Measurements from ENCODE around the gene BNC2.

The BNC2 gene

DNA sequence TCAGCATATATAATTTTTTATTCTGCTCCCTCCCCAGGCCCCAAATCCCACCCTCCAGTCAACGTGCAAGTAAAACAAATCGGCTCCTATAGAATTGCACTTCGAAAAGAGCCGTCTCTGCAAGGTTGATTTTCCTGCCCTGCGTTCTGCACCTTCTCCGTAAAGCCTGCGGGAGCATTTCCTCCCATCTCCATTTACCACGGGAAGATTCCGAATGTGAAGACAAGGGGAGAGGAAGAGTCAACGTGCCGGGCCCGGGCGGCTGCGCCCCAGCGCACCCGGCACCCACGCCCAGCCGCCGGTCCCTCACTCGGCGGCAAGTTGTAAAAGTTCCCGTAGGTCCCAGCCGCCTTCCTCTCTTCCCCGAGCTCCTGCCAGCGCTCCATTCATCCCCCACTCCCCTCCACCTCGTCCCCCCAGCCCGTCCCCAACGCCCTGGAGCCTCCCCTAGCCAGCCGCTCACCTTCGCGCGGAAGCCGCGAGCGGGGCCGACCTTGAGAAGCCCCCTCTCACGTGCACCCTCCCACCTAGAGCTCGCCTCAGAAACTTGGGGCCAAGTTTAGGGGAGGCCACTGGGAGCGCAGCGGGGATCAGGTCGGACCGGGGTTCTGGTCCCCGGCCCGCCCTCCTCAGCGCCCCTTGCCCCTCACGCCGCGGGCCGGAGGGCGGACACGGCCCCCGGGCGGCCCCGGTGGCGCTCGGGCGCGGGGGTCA lies 431 bp downstream of the BNC2 start:
- no peak for DNase-seq (ENCODE audit: low read depth)

DNA sequence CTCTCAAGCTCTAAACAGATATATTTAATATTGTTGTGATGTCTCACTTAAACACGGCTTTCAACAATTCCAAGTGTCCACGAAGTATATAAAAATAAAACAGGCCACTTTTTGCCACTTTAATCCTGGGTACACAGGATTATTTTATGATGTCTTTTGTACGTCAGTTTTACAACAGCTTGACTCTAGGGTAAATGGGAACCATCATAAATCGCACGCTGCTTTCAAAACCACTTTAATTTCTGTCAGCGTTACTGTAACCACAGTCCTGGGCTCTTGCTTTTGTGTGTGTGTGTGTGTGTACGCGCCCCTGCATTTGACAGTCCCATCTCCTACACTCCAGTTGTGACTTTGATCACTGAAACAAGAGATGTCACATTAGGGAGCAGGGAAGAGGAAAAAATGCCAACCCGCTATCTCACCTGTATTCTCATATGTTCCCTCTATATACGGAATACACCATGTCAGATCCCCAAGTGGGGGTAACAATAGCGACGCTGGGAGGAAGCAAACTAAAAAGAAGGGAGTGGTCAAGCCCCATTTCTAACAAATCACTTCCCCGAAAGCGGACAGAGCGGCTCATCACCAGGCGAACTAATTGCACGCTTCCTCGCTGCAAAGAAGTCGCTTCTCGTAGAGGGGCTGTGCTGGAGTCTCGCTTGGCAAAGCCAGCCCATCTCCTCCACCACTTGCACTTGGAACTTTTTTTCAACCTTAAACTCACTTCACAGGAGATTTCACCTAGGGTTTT lies 1.2 kb downstream of the BNC2 start:
- DNase-seq (ENCODE audit: low read depth), result no peak

DNA sequence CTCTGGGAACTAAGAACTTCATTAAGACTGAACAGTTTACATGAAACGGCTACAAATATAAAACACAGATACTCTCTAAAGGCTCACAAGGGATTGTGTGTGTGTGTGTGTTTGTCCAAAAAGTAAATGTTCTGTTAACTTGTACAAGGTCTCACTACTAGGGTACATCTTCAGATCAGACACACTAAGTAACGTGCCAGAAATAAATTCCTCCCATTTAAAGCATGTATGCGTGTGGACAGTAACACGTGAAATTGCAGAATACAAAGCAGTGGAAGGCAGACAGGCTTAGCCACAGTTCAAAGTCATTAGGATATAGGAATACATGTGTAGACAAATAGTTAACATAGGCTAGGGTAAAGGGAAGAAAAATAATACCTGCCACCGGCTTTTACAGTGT lies 1.8 kb downstream of the BNC2 start:
- DNase-seq (ENCODE audit: low read depth), result no peak

DNA sequence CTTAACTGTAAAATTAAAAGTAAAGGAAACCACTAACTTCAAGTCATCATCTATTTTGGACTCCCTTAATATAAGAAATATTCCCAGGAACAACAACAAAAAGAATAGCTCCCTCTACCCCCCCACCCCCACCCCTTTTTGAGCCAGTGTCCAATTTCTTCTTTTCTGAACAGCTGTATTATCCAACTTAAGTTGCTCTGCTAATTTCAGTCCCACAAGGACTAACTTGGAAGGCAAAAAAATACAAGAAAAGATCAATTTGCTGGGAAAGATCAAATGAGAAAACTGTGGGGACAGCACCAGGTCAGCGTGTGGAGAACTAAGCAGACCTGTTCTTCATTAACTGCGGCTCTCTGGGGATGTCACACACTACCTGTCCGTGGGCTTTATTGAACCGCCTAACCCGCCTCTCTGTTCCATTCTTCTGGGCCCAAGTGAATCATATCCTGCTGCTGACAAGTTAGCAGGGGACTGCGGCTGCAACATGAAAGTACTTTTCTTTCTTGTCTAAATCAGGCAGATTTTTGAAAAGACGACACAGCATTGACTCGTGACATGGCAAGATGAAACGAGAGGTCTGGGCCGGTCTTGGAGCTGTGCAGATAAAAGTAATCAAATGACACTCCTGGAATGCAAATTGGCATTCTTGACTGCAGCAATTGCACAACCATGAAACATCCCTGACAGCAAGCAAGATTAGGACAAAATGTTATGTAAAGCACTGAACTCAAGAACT lies 2.7 kb downstream of the BNC2 start:
- DNase-seq (ENCODE audit: low read depth), result no peak

DNA sequence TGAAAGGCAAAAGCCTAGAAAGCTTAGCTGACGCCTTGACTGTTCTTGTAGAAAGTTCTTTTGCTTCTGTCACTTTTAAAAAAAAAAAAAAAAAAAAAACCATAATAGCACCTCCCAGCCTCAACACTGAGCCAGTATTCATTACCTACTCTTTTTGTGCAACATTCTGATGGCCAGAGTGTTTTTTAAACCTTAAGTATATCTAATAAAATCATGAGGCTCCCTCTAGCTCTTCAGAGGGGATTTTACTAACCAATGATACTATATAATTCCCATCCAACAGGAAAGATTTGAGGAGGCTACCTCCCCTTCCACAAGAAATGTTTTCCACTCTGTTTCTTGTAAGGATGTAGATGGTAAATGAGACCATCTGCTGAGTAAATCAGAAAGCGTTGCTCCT lies 3.9 kb downstream of the BNC2 start:
- no peak for DNase-seq (ENCODE audit: low read depth)

DNA sequence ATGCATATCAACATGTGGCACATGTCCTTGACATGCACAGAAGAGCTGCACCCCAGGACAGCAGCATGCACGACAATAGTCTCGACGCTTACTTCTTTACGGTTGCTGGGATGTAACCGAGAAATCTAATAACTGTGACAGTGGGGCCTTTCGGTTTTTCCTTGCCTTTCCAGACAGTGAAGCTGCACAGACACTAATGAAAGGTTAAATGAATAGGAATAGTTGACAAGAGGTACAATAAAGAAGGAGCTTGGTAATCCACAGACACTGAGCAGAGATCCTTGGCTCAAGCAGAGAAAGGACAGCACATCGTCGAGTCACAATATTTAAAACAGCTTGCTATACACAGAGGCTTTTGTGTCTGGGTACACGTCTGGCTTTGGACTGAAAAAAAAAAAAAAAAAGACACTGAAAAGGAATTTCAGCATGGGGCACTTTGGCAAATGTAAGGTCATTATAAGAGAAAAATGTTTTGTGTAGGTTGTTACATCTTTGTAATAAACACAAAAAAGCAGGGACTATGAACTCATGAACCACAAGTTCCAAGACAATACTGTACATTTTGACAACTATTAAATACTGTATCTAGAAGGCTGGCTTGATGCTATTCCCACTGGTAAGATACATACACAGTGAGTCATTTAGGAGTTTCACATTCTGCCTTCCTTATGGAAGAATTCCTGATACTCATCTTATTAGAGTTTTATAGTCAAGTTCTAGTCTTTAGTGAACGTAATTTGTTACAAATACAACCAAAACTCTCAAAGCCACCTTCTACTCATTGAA lies 5.6 kb downstream of the BNC2 start:
- no peak for DNase-seq (ENCODE audit: low read depth)

DNA sequence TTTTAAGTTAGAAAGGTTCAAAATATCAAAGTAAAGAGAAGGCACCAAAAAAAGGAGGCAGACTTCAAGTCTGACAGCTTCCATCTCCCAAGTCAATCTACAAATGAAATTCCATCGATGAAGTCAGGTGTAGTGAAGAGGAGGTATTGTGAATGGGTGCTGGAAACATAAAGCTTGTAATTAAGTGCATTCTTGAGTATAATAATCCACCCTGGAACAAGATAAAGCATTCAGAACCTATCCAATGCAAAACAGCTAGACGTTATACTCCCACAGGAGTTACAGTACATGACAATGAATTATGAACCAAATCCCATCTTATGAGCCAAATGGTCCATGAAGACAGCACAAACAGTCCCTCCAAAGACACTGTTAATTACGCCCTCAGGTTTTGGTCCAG lies 22.3 kb downstream of the BNC2 start:
- DNase-seq (ENCODE audit: low read depth), result no peak

DNA sequence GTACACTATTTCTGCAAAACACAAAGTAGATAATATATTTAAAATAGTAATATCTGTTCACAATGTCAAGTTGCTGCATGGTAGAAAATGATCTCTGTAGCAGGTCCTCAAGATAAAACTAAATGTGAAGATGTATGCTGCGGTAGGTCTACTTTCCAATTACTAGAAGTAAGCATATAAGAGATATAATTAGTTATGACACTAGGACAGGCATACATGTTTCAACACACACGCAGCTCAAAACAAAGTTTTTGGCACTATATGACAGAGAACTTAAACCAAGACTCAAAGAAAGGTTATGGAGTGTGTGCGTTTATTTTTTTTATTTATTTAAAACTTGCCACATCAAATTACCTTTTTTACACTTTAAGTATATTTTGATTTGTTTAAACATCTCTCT lies 23.5 kb downstream of the BNC2 start:
- no peak for DNase-seq (ENCODE audit: low read depth)

DNA sequence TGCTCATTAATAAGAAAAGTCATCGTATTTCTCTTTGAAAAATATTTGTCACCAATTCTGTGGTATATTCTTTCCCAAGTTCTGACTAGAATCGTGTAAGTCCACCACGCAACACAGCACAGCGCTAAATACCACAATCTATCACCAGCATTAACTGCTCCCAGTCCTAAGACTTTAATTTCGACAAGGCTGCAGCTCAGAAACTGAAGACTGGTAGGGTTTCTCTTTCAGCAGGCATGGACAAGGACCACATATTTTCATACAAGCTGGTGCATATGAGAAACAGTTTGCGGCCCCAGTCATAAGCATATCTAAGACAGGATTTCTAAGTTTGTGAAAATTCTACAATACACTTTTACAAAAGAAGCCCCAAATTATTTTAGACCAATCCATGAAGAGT lies 24.1 kb downstream of the BNC2 start:
- no peak for DNase-seq (ENCODE audit: low read depth)

DNA sequence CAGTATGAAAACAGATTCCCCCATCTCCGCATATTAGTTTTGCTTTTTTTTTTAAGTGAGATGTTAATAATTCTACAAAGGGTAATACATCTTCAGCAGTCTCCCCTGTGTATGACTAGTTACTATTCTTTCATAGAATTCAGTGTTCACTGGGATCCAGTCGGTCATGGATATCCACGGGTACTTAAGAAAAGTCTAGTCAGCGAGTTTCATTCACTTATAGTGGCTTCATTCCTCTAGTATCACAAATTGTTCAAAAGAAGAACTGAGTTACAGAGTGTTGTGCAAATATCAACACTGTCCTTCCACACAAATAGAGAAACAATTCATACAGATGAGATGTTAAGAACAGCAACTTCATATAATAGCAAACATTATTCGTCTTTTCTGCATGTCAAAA lies 35.7 kb downstream of the BNC2 start:
- DNase-seq (ENCODE audit: low read depth), result no peak

DNA sequence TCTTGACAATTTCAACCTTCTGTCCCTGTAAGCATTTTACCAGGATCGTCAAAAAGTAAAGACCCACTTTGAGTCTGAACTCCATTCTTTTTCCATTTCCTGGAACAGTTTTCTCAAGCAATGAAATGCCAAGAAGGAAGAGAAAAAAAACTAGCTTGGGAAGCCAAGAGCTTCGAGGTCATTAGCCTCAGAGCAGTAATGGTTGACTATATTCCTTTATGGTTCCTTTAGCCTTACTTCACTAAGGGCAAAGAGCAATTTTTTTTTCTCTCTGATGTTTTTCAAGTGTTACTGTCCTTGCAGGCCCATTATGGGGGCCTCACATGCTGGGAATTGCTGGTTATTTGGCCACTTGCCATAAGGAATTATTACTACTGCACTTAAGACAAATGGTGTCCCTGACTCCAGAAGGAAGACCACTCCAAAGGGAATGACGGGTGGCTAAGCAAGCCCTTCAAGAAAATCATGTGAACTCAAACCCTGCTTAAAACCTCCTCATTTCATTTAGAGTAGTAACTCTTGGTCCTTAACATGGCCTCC lies 37.1 kb downstream of the BNC2 start:
- DNase-seq (ENCODE audit: low read depth), result no peak

DNA sequence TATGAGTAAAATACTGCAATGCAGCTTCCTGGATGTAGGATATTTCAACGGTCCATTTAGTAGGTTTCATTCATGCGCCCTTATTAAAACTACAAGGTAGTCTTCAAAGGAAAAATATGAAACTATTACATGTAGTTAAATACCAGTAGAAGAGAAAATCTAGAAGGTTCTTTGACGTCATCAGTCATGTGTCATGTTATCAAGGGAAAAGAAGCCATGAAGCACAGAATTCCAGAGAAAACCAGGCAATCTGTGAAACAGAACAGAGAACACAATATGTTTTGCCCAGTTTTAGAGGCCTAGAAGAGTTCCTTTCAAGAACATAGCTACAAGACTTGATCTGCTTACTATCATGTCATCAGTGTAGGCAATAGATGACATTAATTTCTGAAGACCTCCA lies 38.4 kb downstream of the BNC2 start:
- no peak for DNase-seq (ENCODE audit: low read depth)

DNA sequence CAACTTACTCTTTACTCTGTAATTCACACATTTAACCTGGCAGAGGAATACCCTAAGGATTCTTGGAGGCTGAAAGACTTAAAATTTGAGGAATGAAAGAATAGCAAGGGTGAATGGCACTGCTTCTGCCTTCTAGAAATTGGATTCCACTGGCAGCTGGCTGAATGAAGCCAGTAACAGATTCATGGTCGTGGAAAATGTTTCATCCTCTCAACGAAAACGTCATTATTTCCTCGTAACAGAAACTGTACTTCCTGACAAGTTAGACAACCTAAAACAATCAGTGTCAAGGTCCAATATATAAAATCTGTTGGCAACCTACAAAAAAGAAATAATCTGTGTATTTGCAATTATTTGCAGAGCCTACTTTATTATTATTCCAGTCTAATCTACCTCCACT lies 39.7 kb downstream of the BNC2 start:
- DNase-seq (ENCODE audit: low read depth), result no peak

DNA sequence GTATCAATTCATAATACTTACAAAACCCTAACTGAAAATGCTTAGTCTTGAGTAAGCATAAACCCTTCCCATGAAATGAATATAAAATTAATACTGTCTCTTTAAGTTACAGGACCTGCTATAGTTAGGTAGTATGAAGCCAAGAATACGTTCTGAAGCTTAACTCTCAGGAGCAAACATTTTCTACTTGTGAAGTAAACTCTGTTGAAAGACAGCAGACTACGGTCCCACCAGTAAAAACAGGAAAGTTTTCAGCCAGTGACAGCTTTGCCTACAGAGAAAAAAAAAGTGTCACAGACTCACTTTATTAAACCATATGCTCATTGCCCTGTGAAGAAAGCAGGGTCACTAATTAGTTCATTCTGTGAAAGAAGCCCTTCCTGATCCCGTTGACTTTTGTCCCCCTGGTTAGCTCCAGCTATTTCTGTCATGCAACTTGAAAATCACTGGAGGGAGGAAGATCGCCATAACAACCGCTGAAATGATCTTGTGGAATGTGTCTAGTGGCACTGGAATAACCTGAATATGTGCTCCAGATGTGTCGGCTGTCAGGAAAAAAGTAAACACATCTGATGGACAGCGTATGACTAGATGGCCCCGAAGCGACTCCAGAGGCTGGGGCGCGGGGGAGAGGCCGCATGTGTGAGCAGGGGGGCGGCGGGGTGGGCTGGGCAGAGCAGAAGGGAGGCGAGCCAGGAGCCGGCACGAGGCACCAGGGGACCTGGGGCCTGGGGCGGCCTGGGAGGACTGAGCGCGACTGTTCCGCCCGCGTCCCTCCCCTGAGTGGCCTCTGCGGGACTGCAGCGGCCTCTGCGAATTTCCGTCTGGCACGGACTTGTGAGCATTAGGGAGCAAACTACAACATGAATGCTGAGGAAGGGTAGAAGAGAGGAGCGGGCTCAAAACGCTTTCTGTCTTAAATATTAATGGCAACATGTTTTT lies 41.9 kb downstream of the BNC2 start:
- DNase-seq (ENCODE audit: low read depth), result no peak

DNA sequence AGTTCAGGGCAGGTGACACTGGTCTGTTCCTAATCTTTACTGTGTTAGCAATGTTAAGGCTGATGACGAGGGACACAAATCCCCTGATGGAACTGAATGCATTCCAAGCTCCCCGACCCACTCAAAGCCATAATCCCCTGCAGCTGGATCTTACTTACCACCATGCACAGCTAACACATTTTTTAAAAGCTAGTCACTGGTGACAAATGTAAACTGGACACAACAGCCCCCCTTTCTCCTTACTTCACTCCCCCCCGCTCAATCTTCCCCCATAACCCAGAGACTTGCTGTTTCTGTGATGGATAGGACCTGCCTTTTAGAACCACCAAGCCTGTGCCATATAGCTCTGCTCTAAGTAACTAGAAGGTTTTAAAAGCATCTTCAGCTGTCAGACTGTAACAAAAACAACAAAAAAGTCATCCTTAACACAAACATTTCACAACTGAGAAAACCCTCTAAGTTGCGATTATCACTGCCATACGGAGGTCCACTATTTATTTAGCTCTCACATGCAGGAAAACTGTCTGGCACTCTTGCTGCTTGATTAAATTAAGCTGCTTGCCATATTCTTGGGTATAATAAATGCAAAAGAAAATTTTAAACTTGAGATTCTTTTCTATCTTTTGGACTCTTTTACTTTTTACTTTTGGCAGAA lies 44.4 kb downstream of the BNC2 start:
- no peak for DNase-seq (ENCODE audit: low read depth)

DNA sequence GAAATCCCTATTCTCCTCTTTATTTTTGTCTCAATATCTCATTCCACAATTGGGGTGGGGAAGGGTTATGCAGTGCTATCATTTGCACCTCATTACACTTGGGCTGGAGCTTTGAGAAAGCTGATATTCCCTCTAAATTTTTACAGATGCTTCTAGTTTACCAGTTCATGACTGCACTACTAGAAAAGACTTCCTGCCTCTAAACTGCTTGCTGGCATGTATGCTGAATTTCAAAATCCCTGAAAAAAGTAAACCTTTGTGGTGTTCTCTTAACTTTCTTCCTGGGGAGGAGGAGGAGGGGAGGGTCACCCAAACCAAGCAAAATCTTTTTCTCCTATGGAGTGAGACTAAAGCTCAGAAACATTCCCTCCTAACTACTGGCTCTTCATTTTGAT lies 45.1 kb downstream of the BNC2 start:
- no peak for DNase-seq (ENCODE audit: low read depth)

DNA sequence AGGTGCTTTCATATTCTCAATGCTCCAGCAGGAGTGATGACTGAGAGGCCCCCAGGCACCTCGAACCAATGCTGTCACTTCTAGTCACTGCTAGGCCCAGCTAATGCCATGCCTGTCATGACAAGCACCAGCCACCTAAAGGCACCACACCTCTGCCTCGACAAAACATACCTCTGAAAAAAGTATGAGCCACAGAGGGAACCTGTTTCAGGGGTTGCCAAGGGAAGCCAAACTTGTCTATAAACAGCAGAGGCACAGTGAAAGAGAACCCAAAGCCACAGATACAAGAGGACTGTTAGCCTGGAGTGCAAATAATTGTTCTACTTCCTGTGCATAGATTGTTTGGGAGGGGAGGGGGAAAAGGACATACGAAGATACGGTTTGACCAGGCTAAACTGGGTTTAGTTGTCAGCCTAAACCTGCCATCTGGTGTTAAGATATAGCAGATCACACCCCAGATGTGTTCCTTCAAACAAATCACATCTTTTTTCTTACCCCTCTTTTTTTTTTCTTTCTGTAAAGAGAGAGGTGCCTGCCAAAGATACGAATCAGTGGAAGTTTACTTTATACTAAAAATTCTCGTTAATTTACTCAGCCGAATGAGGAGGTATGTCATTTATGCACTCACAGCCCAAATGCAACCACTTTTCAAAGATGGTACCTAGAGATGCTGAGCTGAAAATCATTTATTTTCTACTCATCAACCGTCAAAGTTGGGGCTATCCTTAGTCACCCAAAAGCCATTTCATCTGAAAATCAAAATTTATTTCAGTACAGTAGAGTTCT lies 45.7 kb downstream of the BNC2 start:
- no peak for DNase-seq (ENCODE audit: low read depth)

DNA sequence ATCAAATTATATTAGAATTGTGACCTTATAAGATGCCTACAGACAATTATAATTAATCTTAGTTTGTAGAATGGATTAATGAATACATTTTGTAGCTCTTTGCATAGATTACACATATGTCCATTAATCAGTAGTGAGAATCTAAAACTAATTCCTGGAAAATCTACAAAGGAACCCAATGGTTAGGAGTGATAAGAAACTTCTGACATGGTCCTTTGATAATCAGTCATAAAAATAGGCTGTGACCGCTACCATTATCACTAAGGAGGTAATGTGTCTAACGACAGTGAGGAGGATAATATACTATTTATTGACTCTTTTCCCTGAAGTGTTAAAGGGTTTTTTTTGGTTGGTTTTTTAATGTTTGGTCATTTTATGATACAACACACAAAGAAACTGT lies 46.6 kb downstream of the BNC2 start:
- DNase-seq (ENCODE audit: low read depth), result no peak

DNA sequence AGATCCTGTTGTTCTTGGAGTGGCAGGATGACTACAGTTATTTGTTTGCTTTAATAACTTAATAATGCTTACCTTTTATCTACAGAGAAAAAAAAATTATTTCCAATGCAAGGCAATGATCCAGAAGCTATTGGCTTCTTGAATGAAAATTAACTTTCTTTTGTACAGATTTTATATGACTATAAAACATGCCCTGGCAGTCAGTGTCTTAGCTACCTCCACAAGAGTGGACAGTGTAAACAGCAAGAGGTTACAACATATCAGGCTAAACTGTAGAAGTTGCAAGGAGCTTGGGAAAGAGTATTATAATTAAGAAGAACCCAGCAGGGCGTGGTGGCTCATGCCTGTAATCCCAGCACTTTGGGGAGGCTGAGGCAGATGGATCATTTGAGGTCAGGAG lies 49.1 kb downstream of the BNC2 start:
- DNase-seq (ENCODE audit: low read depth), result no peak

DNA sequence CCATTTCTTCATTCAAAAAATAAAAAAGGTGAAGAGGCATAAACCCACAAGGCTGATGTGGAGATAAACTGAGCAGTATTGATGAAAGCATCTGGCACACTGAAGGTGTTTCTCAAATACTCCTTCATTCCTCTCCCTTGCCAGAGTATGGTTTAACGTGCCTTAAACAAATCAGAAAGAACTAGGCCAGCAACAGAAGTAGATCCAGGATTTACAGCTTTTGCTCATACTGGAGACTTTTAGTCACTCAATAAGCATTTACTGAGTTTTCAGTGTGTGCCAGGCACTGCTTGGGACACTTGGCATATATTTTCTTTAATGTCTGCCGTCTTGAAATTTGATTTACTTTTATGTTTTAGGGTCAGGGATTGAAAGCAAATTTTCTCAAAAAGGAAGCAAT lies 53.0 kb downstream of the BNC2 start:
- no peak for DNase-seq (ENCODE audit: low read depth)

Measured in activated T-cell treated with anti-CD3 and anti-CD28 coated beads for 24 hours (primary cell).